Vagina (tissue), 2 donors: ENCODE data around the gene BRIX1. TPM values are rescaled to one million over a fixed set of nuclear protein-coding genes. Genes with fewer than 3 reads are reported as not detected.

Experiments used
- DNase-seq, 2 donors: peaks; one replicate each; pipeline ENCODE4 v3.0.0-alpha.2; 2017; ENCODE audit errors: extremely low spot score in 2 of 2
- H3K27ac ChIP-seq: fragments of 200-600 bp; sonication (generic); one replicate; pipeline ENCODE4 v1.5.1; 2019
- H3K27me3 ChIP-seq: fragments of 200-600 bp; sonication (generic); one replicate; pipeline ENCODE4 v1.5.1; 2019
- H3K36me3 ChIP-seq, 2 donors: fragments of 200-600 bp; sonication (generic); one replicate each; pipeline ENCODE4 v1.5.1; 2017 to 2019
- H3K4me1 ChIP-seq: fragments of 200-600 bp; sonication (generic); one replicate; pipeline ENCODE4 v1.5.1; 2019
- H3K4me3 ChIP-seq, 2 donors: fragments of 200-600 bp; sonication (generic); 1 replicate in 1 of 2; 2 replicates in 1 of 2; pipeline ENCODE4 v1.5.1; 2016 to 2019
- H3K9me3 ChIP-seq: fragments of 200-600 bp; sonication (generic); one replicate; pipeline ENCODE4 v1.5.1; 2019
- CTCF ChIP-seq, 3 experiments: fragments of 450-650 bp in 2 of 3; fragments of 200-600 bp in 1 of 3; sonication (generic) in 1 of 3; IDR thresholded peaks; one replicate each; pipeline ENCODE4 v1.5.1; 2017 to 2019; ENCODE audit warnings: antibody characterized with exemption in 3 of 3, mild to moderate bottlenecking in 2 of 3, moderate library complexity in 2 of 3
- POLR2A ChIP-seq, 2 donors: fragments of 450-650 bp; IDR thresholded peaks; one replicate each; pipeline ENCODE4 v1.6.1; 2017; ENCODE audit warnings: antibody characterized with exemption in 2 of 2, mild to moderate bottlenecking in 2 of 2, moderate library complexity in 2 of 2
- POLR2AphosphoS5 ChIP-seq, 2 donors: sonication (generic); formaldehyde crosslinking; IDR thresholded peaks; one replicate each; pipeline ENCODE4 v1.9.0; 2017; ENCODE audit warnings: antibody characterized with exemption in 2 of 2, mild to moderate bottlenecking in 2 of 2, low read depth in 1 of 2; ENCODE audit not compliant: insufficient read depth in 1 of 2
- intact Hi-C: fragments of 100-400 bp; cut with DNase I; formaldehyde crosslinking; loops from one replicate; pipeline ENCODE4 v1.15.1; 2023
- total RNA-seq: library from RNA; depleted of rRNA; stranded (reverse); fragments of >200 nt; gene quantifications from one replicate; pipeline ENCODE4 v1.2.3, GENCODE V29; 2016

BRIX1 gene
- total RNA-seq, 1 donor from 2014 or later, result 10.3 TPM

GRCh38 chr5:34944044-34944443 is 28.5 kb downstream of the BRIX1 start:
- Histone ChIP-seq H3K4me1 (no peaks in the 10 kb centered on the region), H3K36me3 (peaks cover 0 to 48% of the 10 kb centered on the region in 2 donors), H3K9me3 (no peaks in the 10 kb centered on the region), H3K27ac (peak overlapping the region; percentile 30), H3K27me3 (no peaks in the 10 kb centered on the region), H3K4me3 (no peak overlapping the region)
- no peak for TF ChIP-seq POLR2A (IDR thresholded peaks at IDR 0.05)
- no peak for TF ChIP-seq POLR2AphosphoS5 (IDR thresholded peaks at IDR 0.05; ENCODE audit: insufficient read depth in 1 of 2, low read depth in 1 of 2)
- TF ChIP-seq CTCF (IDR thresholded peaks at IDR 0.05), result no peak
- no peak for DNase-seq
- intact Hi-C loops, result no loop called here

GRCh38 chr5:34944460-34945047 is 29.0 kb downstream of the BRIX1 start:
- Histone ChIP-seq H3K4me1 (no peaks in the 10 kb centered on the region), H3K36me3 (peaks cover 0 to 48% of the 10 kb centered on the region in 2 donors), H3K27ac (peak overlapping the region; percentile 30), H3K27me3 (no peaks in the 10 kb centered on the region), H3K9me3 (no peaks in the 10 kb centered on the region), H3K4me3 (no peak overlapping the region)
- DNase-seq, result no peak
- intact Hi-C loops, result no loop called here
- no peak for TF ChIP-seq POLR2A (IDR thresholded peaks at IDR 0.05)
- TF ChIP-seq POLR2AphosphoS5 (IDR thresholded peaks at IDR 0.05; ENCODE audit: insufficient read depth in 1 of 2, low read depth in 1 of 2), result no peak
- no peak for TF ChIP-seq CTCF (IDR thresholded peaks at IDR 0.05)

- no peak overlapping the region for H3K27ac ChIP-seq
- no peaks in the 10 kb centered on the region for H3K27me3 ChIP-seq
- H3K36me3 ChIP-seq, result peaks cover 6 to 22% of the 10 kb centered on the region in 2 donors
- no peaks in the 10 kb centered on the region for H3K4me1 ChIP-seq
- TF ChIP-seq CTCF (IDR thresholded peaks at IDR 0.05) (no peak), POLR2A (IDR thresholded peaks at IDR 0.05) (no peak), POLR2AphosphoS5 (IDR thresholded peaks at IDR 0.05; ENCODE audit: insufficient read depth in 1 of 2, low read depth in 1 of 2) (no peak)
- intact Hi-C loops, result no loop called here
- DNase-seq, result no peak
- H3K9me3 ChIP-seq, result no peaks in the 10 kb centered on the region
- no peak overlapping the region for H3K4me3 ChIP-seq
Measured at GRCh38 chr5:34957321-34957720, 41.8 kb downstream of the BRIX1 start.

GRCh38 chr5:34957857-34958690 is 42.6 kb downstream of the BRIX1 start:
- no peak for DNase-seq
- H3K27ac ChIP-seq, result no peak overlapping the region
- intact Hi-C loops, result no loop called here

More at GRCh38 chr5:34957857-34958690, 42.6 kb downstream of the BRIX1 start:
- H3K27me3 ChIP-seq, result no peaks in the 10 kb centered on the region
- H3K36me3 ChIP-seq, result peaks cover 6 to 14% of the 10 kb centered on the region in 2 donors
- TF ChIP-seq POLR2AphosphoS5 (IDR thresholded peaks at IDR 0.05; ENCODE audit: insufficient read depth in 1 of 2, low read depth in 1 of 2), result no peak
- TF ChIP-seq POLR2A (IDR thresholded peaks at IDR 0.05), result no peak
- no peak for TF ChIP-seq CTCF (IDR thresholded peaks at IDR 0.05)
- H3K9me3 ChIP-seq, result no peaks in the 10 kb centered on the region
- H3K4me1 ChIP-seq, result no peaks in the 10 kb centered on the region
- no peak overlapping the region for H3K4me3 ChIP-seq
